Muscle of leg (tissue), 11 donors: ENCODE measurements around the gene MAPK11. TPM values are rescaled to one million over a fixed set of nuclear protein-coding genes. Genes with fewer than 3 reads are reported as not detected.

Experiments used
- DNase-seq: peaks from one replicate; pipeline ENCODE4 v3.0.0; 2013
- H3K27ac ChIP-seq: one replicate; pipeline ENCODE4 v1.5.1; 2013; ENCODE audit warnings: mild to moderate bottlenecking, low read length, control low read depth
- H3K27me3 ChIP-seq: one replicate; pipeline ENCODE4 v1.6.1; 2013; ENCODE audit warnings: low read length; ENCODE audit not compliant: control insufficient read depth, insufficient read depth
- H3K36me3 ChIP-seq: one replicate; pipeline ENCODE4 v1.6.1; 2013; ENCODE audit warnings: low read length; ENCODE audit not compliant: control insufficient read depth, insufficient read depth
- H3K4me1 ChIP-seq: one replicate; pipeline ENCODE4 v1.6.1; 2013; ENCODE audit warnings: low read length; ENCODE audit not compliant: control insufficient read depth, insufficient read depth
- H3K4me3 ChIP-seq: one replicate; pipeline ENCODE4 v1.5.1; 2013; ENCODE audit warnings: low read length, control low read depth
- H3K9me3 ChIP-seq: replicated peaks from 2 replicates; pipeline ENCODE4 v1.6.1; 2013; ENCODE audit warnings: low read depth, low read length; ENCODE audit not compliant: control insufficient read depth
- WGBS: methylation state at CpG from one replicate; pipeline ENCODE4 v1.1.5; 2013; ENCODE audit warnings: missing lambda C conversion rate; ENCODE audit not compliant: insufficient coverage; 5-methylcytosine and 5-hydroxymethylcytosine counted together
- polyA plus RNA-seq, 8 donors: library from polyadenylated mRNA; unstranded; fragments of 120-200 nt; gene quantifications; one replicate each; pipeline versions ENCODE4 v1.2.1 to v1.2.3, GENCODE V29; 2013; ENCODE audit warnings: inconsistent platforms in 1 of 8, low replicate concordance in 1 of 8; ENCODE audit not compliant: insufficient read length in 8 of 8, insufficient read depth in 1 of 8
- total RNA-seq: library from RNA; stranded (reverse); fragments of 120-200 nt; gene quantifications from one replicate; pipeline ENCODE4 v1.2.4, GENCODE V29; 2013

Gene MAPK11
- total and polyA plus RNA-seq, 9 donors, result 4.5 to 8.7 (median 6.8) TPM

- peak; percentile 45 for DNase-seq
- Histone ChIP-seq H3K27me3 (no peaks in the 10 kb centered on the region), H3K36me3 (peaks cover 8% of the 10 kb centered on the region), H3K9me3 (no peaks in the 10 kb centered on the region), H3K4me3 (no peak overlapping the region), H3K27ac (peak overlapping the region; percentile 81), H3K4me1 (peaks cover 46% of the 10 kb centered on the region)
- WGBS, result 37% methylated on average over 8 of the region's 9 CpGs
Measured at GRCh38 chr22:50308986-50309600, 38.9 kb upstream of the MAPK11 start.

- 18% methylated on average over 7 of the region's 7 CpGs for WGBS
- Histone ChIP-seq H3K36me3 (peaks cover 13% of the 10 kb centered on the region), H3K4me1 (peaks cover 52% of the 10 kb centered on the region), H3K27ac (peak overlapping the region; percentile 81), H3K9me3 (no peaks in the 10 kb centered on the region), H3K27me3 (no peaks in the 10 kb centered on the region), H3K4me3 (no peak overlapping the region)
- peak; percentile 83 for DNase-seq
Measured at GRCh38 chr22:50308597-50308935, 38.4 kb upstream of the MAPK11 start.

- no peaks in the 10 kb centered on the region for H3K9me3 ChIP-seq
- H3K36me3 ChIP-seq, result peaks cover 18% of the 10 kb centered on the region
- WGBS, result 37% methylated on average over 11 of the region's 19 CpGs
- DNase-seq, result peak; percentile 46
- peak overlapping the region; percentile 81 for H3K27ac ChIP-seq
- peaks cover 57% of the 10 kb centered on the region for H3K4me1 ChIP-seq
- H3K27me3 ChIP-seq, result no peaks in the 10 kb centered on the region
- H3K4me3 ChIP-seq, result no peak overlapping the region
Measured at GRCh38 chr22:50307890-50308596, 37.9 kb upstream of the MAPK11 start.

GRCh38 chr22:50306753-50307749, 36.9 kb upstream of the MAPK11 start, which contains the start of gene PLXNB2:
PLXNB2 (minus strand) TSS chr22:50307646; CDS start chr22:50290584, 17,062 bp downstream.
- no peaks in the 10 kb centered on the region for H3K27me3 ChIP-seq
- H3K4me3 ChIP-seq, result peak within 1 kb of the TSS; percentile 88
- H3K4me1 ChIP-seq, result peaks cover 67% of the 10 kb centered on the region
- H3K36me3 ChIP-seq, result peaks cover 19% of the 10 kb centered on the region
- peak; percentile 96 for DNase-seq
- under 1% methylated on average over 93 of the region's 105 CpGs for WGBS
- peak within 1 kb of the TSS; percentile 92 for H3K27ac ChIP-seq
- H3K9me3 ChIP-seq, result no peaks in the 10 kb centered on the region

- peak overlapping the region; percentile 92 for H3K27ac ChIP-seq
- peak; percentile 91 for DNase-seq
- WGBS, result 1% methylated on average over 14 of the region's 21 CpGs
- H3K36me3 ChIP-seq, result peaks cover 19% of the 10 kb centered on the region
- no peaks in the 10 kb centered on the region for H3K27me3 ChIP-seq
- H3K9me3 ChIP-seq, result no peaks in the 10 kb centered on the region
- peaks cover 77% of the 10 kb centered on the region for H3K4me1 ChIP-seq
- peak overlapping the region; percentile 88 for H3K4me3 ChIP-seq
Measured at GRCh38 chr22:50305923-50306566, 35.9 kb upstream of the MAPK11 start.

GRCh38 chr22:50305393-50305922, 35.3 kb upstream of the MAPK11 start:
- H3K27ac ChIP-seq, result peak overlapping the region; percentile 92
- H3K36me3 ChIP-seq, result peaks cover 19% of the 10 kb centered on the region
- H3K4me3 ChIP-seq, result peak overlapping the region; percentile 88
- H3K9me3 ChIP-seq, result no peaks in the 10 kb centered on the region
- DNase-seq, result no peak
- 60% methylated on average over 12 of the region's 14 CpGs for WGBS
- H3K27me3 ChIP-seq, result no peaks in the 10 kb centered on the region
- peaks cover 83% of the 10 kb centered on the region for H3K4me1 ChIP-seq

GRCh38 chr22:50304528-50305392, 34.6 kb upstream of the MAPK11 start:
- DNase-seq, result peak; percentile 56
- H3K4me1 ChIP-seq, result peaks cover 87% of the 10 kb centered on the region

GRCh38 chr22:50303848-50304527, 33.8 kb upstream of the MAPK11 start:
- peaks cover 84% of the 10 kb centered on the region for H3K4me1 ChIP-seq
- H3K9me3 ChIP-seq, result no peaks in the 10 kb centered on the region
- peak overlapping the region; percentile 92 for H3K27ac ChIP-seq
- peak; percentile 47 for DNase-seq
- WGBS, result 45% methylated on average over 6 of the region's 11 CpGs
- H3K4me3 ChIP-seq, result peak overlapping the region; percentile 2
- H3K27me3 ChIP-seq, result no peaks in the 10 kb centered on the region
- H3K36me3 ChIP-seq, result peaks cover 19% of the 10 kb centered on the region

More at GRCh38 chr22:50304528-50305392, 34.6 kb upstream of the MAPK11 start:
- peak overlapping the region; percentile 92 for H3K27ac ChIP-seq
- H3K9me3 ChIP-seq, result no peaks in the 10 kb centered on the region
- peak overlapping the region; percentile 88 for H3K4me3 ChIP-seq
- WGBS, result 49% methylated on average over 14 of the region's 22 CpGs
- H3K36me3 ChIP-seq, result peaks cover 19% of the 10 kb centered on the region
- no peaks in the 10 kb centered on the region for H3K27me3 ChIP-seq
